Endodermal cell (in vitro differentiated cells): ENCODE results near the gene FADS1. TPM values are rescaled to one million over a fixed set of nuclear protein-coding genes. Genes with fewer than 3 reads are reported as not detected.

Experiments
- DNase-seq: peaks from one replicate; pipeline ENCODE4 v3.0.0-alpha.2; 2017
- H3K27ac ChIP-seq: 2 replicates; pipeline ENCODE4 v1.5.1; 2013; ENCODE audit warnings: mild to moderate bottlenecking, low read depth, low read length, moderate library complexity
- H3K27me3 ChIP-seq: 2 replicates; pipeline ENCODE4 v1.6.1; 2013; ENCODE audit warnings: mild to moderate bottlenecking, low read length, moderate library complexity; ENCODE audit not compliant: insufficient read depth, control insufficient read depth, poor library complexity, severe bottlenecking
- H3K36me3 ChIP-seq: 2 replicates; pipeline ENCODE4 v1.7.0; 2013; ENCODE audit warnings: mild to moderate bottlenecking, low read length, moderate library complexity; ENCODE audit not compliant: control insufficient read depth, insufficient read depth
- H3K4me1 ChIP-seq: one replicate; pipeline ENCODE4 v1.7.0; 2013; ENCODE audit warnings: low read length; ENCODE audit not compliant: control insufficient read depth, insufficient read depth
- H3K4me3 ChIP-seq: 2 replicates; pipeline ENCODE4 v1.5.1; 2013; ENCODE audit warnings: mild to moderate bottlenecking, low read length, moderate library complexity
- H3K9ac ChIP-seq: 2 replicates; pipeline ENCODE4 v1.6.1; 2013; ENCODE audit warnings: mild to moderate bottlenecking, low read length, moderate library complexity; ENCODE audit not compliant: poor library complexity, severe bottlenecking; ENCODE audit errors: extremely low read depth
- H3K9me3 ChIP-seq: 2 replicates; pipeline ENCODE4 v1.6.1; 2013; ENCODE audit warnings: mild to moderate bottlenecking, low read length, moderate library complexity; ENCODE audit not compliant: control insufficient read depth
- H3K27ac Mint-ChIP-seq: 2 replicates; pipeline ENCODE4 v1.8.0; 2020; ENCODE audit warnings: mixed read lengths
- H3K27me3 Mint-ChIP-seq: 2 replicates; pipeline ENCODE4 v1.8.0; 2021; ENCODE audit warnings: mild to moderate bottlenecking, mixed read lengths; ENCODE audit not compliant: insufficient read depth
- H3K36me3 Mint-ChIP-seq: 2 replicates; pipeline ENCODE4 v1.8.0; 2020; ENCODE audit warnings: low read depth, mixed read lengths
- H3K4me1 Mint-ChIP-seq: 2 replicates; pipeline ENCODE4 v1.8.0; 2020; ENCODE audit warnings: mixed read lengths
- H3K4me3 Mint-ChIP-seq: 2 replicates; pipeline ENCODE4 v1.8.0; 2020; ENCODE audit warnings: mild to moderate bottlenecking, moderate library complexity, mixed read lengths
- H3K9me3 Mint-ChIP-seq: 2 replicates; pipeline ENCODE4 v1.8.0; 2020; ENCODE audit warnings: mild to moderate bottlenecking, mixed read lengths
- WGBS, 2 experiments: methylation state at CpG; one replicate each; pipeline versions ENCODE4 v1.1.5 to v1.1.7; 2013; ENCODE audit warnings: missing lambda C conversion rate in 2 of 2, mixed read lengths in 1 of 2; ENCODE audit not compliant: insufficient coverage in 1 of 2, insufficient read length in 1 of 2; 5-methylcytosine and 5-hydroxymethylcytosine counted together
- total RNA-seq, 2 donors: library from RNA; stranded (reverse); fragmentation: NEBNext Ultra II Directional in 1 of 2; extraction: Animal tissue kit (Norgen Biotek cat#: 25700) in 1 of 2; gene quantifications; 2 replicates in 1 of 2; 3 replicates in 1 of 2; pipeline ENCODE4 v1.2.1, GENCODE V29; 2021
- TF ChIP-seq, protein P1 (sequence below): fragments of 200-600 bp; sonication (generic); conservative IDR thresholded peaks from 2 replicates; pipeline ENCODE4 v1.5.0; 2021; ENCODE audit warnings: antibody characterized with exemption, mild to moderate bottlenecking

The FADS1 gene
- total RNA-seq, 2 donors from 2014 or later = 127 to 138 TPM

DNA sequence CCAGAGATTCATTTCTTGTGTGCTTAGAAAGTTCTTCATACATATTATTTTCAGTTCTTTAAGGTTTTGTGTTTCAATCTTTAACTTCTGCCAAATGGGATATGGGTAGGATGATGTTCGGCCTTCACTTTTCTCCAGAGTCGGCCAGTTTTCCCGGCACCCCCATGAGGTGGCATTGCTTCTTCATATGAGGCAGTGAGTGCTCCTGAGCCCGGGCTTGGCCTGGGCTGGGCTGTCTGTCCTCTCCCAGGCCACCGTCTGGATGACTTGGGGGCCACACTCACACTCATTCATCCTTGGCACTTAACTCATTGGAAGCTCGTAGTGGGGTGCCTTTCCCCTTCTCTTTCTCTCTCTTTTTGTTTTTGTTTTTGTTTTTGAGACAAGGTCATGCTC, 35.1 kb upstream of the FADS1 start:
- DNase-seq = no peak
- WGBS, 2 experiments = 95 to 96% methylated on average over 4 to 6 of the region's 6 CpGs
- Histone ChIP-seq H3K9ac (no peak overlapping the region), H3K36me3 (peaks cover 86% of the 10 kb centered on the region), H3K4me1 (no peaks in the 10 kb centered on the region), H3K4me3 (no peak overlapping the region), H3K9me3 (no peaks in the 10 kb centered on the region), H3K27ac (no peak overlapping the region), H3K27me3 (no peaks in the 10 kb centered on the region)
- Mint-ChIP-seq H3K27me3 (no peaks in the 10 kb centered on the region), H3K36me3 (peaks cover 62% of the 10 kb centered on the region), H3K4me1 (no peaks in the 10 kb centered on the region), H3K9me3 (no peaks in the 10 kb centered on the region), H3K4me3 (no peak overlapping the region), H3K27ac (no peak overlapping the region)
- TF ChIP-seq, protein P1, sequence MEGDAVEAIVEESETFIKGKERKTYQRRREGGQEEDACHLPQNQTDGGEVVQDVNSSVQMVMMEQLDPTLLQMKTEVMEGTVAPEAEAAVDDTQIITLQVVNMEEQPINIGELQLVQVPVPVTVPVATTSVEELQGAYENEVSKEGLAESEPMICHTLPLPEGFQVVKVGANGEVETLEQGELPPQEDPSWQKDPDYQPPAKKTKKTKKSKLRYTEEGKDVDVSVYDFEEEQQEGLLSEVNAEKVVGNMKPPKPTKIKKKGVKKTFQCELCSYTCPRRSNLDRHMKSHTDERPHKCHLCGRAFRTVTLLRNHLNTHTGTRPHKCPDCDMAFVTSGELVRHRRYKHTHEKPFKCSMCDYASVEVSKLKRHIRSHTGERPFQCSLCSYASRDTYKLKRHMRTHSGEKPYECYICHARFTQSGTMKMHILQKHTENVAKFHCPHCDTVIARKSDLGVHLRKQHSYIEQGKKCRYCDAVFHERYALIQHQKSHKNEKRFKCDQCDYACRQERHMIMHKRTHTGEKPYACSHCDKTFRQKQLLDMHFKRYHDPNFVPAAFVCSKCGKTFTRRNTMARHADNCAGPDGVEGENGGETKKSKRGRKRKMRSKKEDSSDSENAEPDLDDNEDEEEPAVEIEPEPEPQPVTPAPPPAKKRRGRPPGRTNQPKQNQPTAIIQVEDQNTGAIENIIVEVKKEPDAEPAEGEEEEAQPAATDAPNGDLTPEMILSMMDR = no peak

DNA sequence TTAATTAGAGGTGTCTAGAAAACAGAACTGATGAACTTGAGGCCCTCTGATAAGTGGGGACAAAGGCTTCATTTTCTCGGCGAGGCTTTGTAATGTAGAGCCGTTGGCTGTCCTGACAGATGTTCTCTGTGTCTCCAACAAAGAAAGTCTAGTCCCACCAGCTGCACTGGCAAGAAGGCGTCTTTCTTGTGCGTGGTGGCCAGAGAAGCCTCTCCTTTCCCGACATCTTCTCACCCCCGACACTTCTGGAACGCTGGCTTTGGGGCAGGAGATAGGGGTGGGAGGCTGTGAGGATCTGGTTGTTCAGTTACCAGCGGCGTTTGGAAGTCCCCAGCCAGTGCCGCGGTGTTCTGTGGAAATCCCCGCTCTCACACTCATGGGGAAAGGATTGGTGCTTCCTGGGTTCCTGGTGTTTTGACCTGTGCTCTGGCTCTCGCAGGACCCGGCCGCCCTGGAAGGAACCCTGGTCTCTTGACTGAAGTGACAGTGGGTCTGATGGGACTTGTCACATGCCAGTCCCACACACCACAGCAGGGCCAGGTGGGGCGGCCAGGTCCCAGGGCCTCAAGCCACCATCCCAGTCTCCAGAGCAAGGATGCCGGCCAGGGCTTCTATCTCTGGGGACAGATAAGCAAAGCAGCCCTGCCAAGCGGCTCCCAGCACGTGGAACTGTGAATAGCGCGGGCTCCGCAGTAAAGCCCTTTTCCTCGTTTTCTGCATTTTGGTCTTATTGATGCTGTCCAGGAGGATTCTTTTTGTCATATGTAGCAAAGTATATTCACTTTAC, 34.5 kb upstream of the FADS1 start:
- H3K27me3 Mint-ChIP-seq = no peaks in the 10 kb centered on the region
- no peaks in the 10 kb centered on the region for H3K27me3 ChIP-seq
- H3K9ac ChIP-seq = no peak overlapping the region
- TF ChIP-seq, protein P1 = no peak
- no peaks in the 10 kb centered on the region for H3K4me1 ChIP-seq
- H3K4me3 ChIP-seq = no peak overlapping the region
- no peak overlapping the region for H3K27ac Mint-ChIP-seq
- no peaks in the 10 kb centered on the region for H3K9me3 ChIP-seq
- 92 to 94% methylated on average over 16 to 24 of the region's 24 CpGs for WGBS, 2 experiments
- DNase-seq = no peak
- H3K27ac ChIP-seq = peak overlapping the region; percentile 61
- H3K9me3 Mint-ChIP-seq = no peaks in the 10 kb centered on the region
- H3K36me3 ChIP-seq = peaks cover 84% of the 10 kb centered on the region
- H3K4me1 Mint-ChIP-seq = no peaks in the 10 kb centered on the region
- H3K4me3 Mint-ChIP-seq = no peak overlapping the region
- peaks cover 67% of the 10 kb centered on the region for H3K36me3 Mint-ChIP-seq

DNA sequence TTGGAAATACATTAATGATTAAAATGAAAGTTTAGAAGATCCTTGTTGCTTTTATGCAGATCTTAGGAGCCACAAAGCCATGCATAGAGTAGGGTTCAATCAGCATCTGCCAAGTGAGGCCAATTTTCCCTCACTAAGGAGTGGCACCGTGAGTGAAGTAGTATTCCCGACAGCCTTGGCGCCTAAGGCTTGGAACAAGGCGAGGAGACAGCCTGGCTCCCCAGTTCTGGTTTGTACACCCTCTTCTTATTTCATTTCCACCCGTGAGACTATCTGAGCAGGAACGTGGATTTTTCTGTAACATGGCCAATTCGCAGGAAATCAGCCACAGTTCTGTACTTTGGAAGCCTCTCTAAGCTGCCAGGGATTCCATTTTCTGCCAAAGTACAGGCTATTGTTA, 33.9 kb upstream of the FADS1 start:
- Mint-ChIP-seq H3K27me3 (no peaks in the 10 kb centered on the region), H3K36me3 (peaks cover 68% of the 10 kb centered on the region), H3K9me3 (no peaks in the 10 kb centered on the region), H3K4me3 (no peak overlapping the region), H3K4me1 (no peaks in the 10 kb centered on the region), H3K27ac (no peak overlapping the region)
- no peak for DNase-seq
- 95 to 98% methylated on average over 7 of the region's 7 CpGs for WGBS, 2 experiments
- Histone ChIP-seq H3K4me3 (no peak overlapping the region), H3K27me3 (no peaks in the 10 kb centered on the region), H3K4me1 (no peaks in the 10 kb centered on the region), H3K36me3 (peaks cover 79% of the 10 kb centered on the region), H3K9me3 (no peaks in the 10 kb centered on the region), H3K27ac (peak overlapping the region; percentile 61), H3K9ac (no peak overlapping the region)
- TF ChIP-seq, protein P1 = no peak
